ENCODE data around the gene RPP25L.

Gene RPP25L

DNA sequence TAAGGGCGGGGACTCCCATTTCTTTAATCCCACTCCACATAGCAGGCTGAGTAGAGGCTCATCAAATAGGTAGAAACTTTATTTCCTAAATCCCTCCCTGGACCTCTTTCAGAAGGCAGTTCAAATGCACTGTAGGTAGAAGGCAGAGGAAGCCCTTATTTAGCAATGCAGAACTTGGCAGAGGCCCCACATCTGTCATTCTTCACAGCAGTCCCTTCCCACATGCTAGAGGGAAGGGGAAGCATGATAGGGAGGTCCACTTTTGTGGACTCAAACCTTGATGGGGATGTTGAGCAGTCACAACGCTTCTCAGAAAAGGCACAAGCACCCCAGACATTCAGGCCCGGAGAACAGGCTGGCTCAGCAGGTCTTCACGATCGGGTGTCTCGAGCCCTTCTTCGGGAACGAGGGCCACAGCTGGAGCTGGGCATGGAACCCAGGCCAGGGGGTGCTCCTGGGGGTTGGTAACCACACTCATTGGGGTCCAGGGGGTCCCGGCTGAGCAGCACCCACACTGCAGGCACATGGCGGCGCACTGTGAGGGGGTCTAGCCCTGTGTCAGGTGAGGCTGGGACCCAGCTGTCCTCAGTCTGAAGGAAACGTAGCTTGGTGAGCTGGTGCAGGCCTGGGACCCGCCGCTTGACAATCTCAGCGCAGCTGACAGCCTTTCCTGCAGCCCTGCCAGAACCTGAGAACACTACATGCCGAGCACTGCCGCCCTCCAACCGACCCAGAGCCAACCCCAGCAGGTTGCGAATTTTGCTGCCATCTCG, 1.3 kb downstream of the RPP25L start:
- no peak for DNase-seq

- DNase-seq = no peak
Measured at GRCh38 chr9:34607331-34607730, 4.6 kb downstream of the RPP25L start.

DNA sequence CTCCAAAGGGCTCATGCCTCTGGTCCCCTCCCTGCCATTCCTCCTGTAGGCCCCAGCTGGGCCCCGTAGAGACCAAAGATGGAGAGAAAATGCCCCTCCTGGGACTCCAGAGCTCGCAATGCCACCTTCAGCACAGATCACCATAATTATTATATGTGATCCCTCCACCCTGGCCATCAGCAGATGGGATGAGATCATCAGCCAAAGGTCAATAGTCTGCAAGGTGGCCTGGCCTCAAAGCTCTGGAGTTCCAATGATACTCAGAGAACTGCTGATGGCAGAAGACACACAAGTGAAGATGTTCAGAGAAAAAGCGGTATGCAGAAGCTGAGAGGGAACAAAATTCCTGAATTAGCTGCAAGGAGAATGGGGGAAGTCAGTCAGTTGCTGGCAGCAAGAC, 5.0 kb downstream of the RPP25L start:
- DNase-seq = no peak

GRCh38 chr9:34606190-34606589, 5.7 kb downstream of the RPP25L start:
- DNase-seq = no peak

DNA sequence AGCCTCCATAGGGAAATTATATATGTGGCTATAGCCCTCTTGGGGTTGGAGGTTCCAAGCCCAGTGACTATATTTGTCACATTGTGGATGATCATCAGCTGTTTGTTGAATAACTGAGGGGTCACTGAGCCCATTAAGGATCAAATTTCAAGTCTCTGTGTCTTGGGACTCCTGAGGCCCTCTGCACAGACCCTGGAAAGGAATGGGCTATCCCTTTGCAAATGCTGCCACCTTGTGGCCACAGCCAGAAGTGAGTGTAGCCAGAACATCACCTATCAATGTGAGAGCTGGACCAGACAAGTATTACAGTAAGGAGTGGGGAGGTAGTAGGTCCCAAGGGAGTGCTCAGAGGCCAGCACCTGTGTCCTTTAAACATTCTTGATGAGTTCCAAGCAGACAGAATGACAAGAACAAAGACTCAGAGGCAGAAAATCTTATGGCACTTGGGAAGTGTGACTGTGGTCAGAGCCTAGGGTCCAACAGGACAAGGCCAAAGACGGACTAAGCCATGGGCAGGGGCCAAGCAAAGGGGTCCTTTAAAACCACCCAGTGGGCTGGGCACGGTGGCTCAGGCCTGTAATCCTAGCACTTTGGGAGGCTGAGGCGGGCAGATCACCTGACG, 8.2 kb downstream of the RPP25L start:
- peak; percentile 44 for DNase-seq

DNA sequence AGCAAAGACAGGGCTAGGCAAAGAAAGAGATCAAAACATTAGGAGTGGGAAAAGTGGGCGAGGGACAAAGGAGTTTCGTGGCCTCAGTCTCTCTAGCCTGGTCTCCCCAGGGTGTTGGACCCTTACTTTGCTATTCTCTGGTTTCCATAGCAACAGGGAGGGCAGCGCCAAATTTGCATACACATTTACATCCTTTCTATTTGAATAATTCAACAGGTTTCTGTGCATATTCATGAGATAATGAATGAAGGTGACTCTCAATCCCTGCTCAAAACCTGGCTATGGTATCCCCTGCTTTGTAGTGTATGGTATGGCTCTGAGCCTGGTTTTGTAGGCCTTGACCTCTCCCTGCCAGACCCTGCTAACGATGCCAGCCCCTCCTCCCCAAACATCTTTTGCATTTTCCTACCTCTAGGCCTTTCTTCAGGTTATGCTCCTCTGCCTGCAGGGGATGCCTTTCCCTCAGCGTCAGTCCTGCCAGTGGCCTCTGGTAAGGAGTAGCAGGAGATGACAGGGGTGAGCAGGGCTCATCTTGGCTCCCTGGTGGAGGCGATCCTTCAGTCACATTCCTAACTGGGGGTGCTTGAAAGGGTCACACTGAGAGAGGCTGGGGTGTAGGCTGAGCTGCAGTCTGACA, 9.8 kb downstream of the RPP25L start:
- DNase-seq = no peak

- no peak for DNase-seq
Measured at GRCh38 chr9:34600908-34601307, 11.0 kb downstream of the RPP25L start.

DNA sequence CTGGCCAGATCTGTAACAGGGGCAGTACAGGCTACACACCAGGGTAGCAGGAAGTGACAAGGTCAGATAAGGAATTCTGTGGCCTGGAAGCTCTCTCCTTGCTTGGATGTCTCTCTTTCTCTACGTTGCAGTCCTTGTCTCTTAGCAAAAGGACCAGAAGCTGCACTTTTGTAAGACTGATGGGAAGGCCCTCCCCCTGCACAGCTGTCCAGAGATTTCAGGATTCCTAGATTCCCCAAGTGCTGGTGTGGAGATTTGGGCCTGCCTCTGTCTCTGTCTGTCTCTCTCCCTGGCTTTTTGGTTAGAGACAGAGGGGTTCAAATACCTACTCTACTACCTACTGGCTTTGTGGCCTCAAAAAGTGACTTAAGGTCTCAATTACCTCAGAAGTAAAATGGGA, 12.4 kb downstream of the RPP25L start:
- DNase-seq = no peak

DNA sequence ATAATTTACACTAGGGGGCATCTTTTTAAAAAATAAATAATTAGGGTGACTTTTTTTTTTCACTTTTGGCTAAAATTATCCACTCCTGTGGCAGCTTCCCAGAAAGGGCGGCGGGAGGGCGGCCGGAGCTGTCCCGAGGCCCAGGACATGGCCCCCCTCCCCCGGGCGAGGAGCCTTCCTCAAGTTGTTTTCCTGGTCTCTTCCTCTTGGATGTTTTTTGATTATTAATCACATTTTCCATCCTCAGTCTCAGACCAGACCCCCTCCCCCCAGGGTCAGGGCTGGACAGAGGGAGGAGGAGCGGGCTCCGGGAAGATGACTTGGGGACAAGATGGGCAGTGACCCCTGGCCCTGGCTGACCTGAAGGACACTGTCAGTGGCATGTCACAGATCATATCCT, 17.7 kb downstream of the RPP25L start:
- no peak for DNase-seq

DNA sequence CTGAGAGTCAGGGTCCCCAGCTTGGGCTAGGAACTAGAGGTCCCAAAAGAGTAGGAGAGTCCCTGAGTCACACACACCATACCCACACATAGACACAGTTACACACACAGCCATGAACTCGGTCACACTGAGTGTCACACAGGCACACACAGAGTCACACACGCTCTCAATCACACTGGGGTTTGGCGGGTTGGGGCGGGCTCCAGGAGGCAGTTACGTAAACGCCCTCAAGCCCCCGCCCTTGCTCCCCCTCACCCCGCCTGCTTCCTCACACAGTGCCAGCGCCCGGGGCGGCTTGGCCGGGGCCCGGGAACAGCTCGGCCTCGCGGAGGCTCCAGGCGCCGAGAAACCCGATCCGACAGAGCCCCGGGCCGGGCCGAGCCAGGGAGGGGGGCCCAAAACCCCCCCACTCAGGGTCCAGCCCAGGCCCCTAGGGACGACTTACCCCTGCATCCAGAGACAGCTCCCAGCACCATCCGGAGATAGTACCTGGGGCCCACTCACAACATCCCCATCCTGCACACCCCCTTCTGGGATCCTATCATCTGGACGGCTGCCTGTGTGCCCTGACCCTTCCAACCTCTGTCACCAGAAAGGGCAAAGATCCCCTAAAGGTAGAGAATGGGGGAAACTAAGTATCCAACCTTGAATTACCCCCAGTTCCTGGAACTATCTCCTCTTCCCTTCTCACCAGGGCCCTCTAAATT, 18.8 kb downstream of the RPP25L start:
- no peak for DNase-seq

- DNase-seq = no peak
Measured at GRCh38 chr9:34591917-34592866, 19.7 kb downstream of the RPP25L start.

- peak; percentile 25 for DNase-seq
Measured at GRCh38 chr9:34591248-34591916, 20.5 kb downstream of the RPP25L start.

GRCh38 chr9:34590381-34591247, 21.3 kb downstream of the RPP25L start:
- no peak for DNase-seq

GRCh38 chr9:34589636-34590380, 22.1 kb downstream of the RPP25L start, which contains the start of gene CNTFR:
CNTFR (minus strand) TSS chr9:34589724; CDS start chr9:34568981, 20,743 bp downstream.
- DNase-seq = no peak

- DNase-seq = no peak
Measured at GRCh38 chr9:34588671-34589635, 22.9 kb downstream of the RPP25L start.

DNA sequence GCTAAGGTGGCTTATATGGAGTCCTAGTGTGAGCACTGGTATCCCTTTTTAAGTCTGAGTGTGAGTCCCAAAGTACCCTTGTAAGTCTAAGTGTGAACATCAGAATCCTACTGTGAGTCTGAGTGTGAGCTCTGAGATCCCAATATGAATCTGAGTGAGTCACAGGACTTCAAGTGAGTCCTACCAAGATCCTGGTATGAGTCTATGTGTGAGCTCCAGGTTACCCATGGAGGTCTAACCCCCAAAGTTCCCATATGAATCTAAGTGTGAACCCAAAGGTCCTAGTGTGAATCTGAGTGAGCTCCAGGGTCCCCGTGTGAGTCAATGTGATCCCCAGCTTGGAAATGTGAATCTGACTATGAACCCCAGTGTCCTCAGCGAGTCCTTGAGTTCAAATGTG, 24.6 kb downstream of the RPP25L start:
- no peak for DNase-seq

DNA sequence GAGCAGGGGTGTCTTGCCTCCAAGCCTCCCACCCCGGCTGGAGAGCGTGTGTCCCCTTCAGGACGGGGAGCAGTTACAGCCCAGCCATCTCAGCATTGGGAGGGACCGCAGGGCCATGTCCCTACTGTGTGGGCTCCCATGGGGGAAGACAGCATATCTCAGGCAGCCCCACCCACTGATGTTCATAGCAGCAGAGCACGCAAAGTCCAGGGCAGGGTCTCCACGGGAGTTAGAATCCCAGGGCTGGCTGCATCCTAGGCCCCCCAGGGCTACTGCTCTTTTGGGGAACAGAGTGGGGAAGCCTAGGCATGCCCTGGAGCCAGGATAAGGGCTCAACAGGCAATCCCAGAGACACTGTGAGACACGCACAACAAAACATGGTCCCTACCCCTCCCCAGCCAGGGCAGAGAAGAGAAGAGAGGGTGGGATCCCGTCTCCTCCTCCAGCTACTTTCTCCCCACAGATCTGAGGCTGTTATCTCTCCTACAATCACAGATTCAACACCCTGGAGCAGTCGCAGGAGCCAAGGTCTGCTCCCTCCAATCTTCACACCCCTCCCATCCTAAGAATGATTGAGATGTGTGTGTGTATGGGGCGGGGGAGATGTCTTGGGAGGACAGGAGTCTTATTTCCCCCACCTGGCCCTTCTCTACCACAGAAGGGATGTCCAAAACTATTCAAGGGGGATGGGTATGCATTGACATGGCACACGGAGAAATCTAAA, 25.8 kb downstream of the RPP25L start:
- DNase-seq = no peak

DNA sequence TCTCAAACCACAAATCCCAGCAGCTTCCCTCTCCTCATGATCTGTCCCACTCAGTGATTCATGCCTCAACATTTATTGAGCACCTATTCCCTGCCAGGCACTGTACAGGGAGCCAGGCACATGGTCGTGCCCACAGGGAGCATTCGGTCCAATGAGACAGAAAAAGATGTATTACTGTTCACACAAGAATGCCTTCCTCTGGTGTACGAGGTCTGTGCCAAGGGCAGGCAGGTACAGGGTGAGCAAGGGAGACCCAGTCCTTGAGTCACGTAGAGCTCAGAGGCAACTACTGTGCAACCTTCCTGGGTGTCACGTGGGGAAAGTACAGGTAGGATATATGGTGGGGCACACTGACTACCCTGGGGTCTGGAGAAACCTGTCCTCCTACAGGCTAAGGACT, 26.9 kb downstream of the RPP25L start:
- DNase-seq = no peak

Measured in NCI-H2029 treated with DMSO at 0.1 percent for 48 hours (cell line).